OCI-LY3 (cell line): ENCODE results near the gene MARK3.

ENCODE experiments used
- EZH2phosphoT487 ChIP-seq: fragments of 200-600 bp; shearing (Covaris generic); IDR thresholded peaks from 2 replicates; pipeline ENCODE4 v1.6.1; 2018; ENCODE audit warnings: antibody characterized with exemption, mixed run types, low read depth
- TF ChIP-seq, protein P1 (sequence below): fragments of 200-600, 300-600 bp; sonication (generic); IDR thresholded peaks from 2 replicates; pipeline ENCODE4 v1.5.1; 2014; ENCODE audit warnings: antibody characterized with exemption, low read length, low read depth

DNA sequence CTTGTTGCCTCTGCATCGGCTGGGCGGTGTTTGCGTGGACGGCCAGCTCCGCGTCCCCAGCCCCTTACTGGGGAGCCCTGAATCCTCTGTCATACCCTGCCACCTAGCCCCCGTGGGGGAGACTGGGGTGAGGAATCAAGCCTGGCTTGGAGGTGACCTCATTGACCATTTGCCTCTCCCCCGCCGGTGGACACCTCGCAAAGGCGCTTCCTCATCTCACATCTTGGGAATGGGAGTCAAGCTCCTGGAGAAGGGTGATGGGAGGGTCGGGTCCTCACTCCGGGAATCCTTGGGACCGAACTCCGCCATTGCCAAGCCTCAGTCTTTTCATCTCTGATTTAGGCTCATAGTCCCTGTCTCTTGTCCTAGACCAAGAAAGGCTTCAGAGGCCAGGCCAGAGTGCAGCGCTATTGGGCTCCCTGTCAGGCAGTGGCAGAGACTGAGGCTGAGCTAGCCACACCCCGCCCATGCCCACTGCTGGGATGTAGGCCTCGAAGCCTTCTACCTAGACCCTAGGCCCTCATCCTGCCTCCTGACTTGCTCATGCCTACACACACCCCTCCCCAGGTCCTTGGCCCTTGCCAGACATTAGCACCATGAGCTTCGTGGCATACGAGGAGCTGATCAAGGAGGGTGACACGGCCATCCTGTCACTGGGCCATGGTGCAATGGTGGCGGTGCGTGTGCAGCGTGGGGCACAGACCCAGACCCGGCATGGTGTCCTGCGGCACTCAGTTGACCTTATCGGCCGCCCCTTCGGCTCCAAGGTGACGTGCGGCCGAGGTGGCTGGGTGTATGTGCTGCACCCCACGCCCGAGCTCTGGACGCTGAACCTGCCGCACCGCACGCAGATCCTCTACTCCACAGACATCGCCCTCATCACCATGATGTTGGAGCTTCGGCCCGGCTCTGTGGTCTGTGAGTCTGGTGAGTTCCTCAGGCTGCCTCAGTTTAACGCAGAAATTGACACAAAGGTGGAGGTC lies 144.5 kb downstream of the MARK3 start:
- TF ChIP-seq, protein P1, sequence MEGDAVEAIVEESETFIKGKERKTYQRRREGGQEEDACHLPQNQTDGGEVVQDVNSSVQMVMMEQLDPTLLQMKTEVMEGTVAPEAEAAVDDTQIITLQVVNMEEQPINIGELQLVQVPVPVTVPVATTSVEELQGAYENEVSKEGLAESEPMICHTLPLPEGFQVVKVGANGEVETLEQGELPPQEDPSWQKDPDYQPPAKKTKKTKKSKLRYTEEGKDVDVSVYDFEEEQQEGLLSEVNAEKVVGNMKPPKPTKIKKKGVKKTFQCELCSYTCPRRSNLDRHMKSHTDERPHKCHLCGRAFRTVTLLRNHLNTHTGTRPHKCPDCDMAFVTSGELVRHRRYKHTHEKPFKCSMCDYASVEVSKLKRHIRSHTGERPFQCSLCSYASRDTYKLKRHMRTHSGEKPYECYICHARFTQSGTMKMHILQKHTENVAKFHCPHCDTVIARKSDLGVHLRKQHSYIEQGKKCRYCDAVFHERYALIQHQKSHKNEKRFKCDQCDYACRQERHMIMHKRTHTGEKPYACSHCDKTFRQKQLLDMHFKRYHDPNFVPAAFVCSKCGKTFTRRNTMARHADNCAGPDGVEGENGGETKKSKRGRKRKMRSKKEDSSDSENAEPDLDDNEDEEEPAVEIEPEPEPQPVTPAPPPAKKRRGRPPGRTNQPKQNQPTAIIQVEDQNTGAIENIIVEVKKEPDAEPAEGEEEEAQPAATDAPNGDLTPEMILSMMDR, result no peak
- no peak for TF ChIP-seq EZH2phosphoT487
